ENCODE data around the gene HSDL2.

- TF ChIP-seq RARB (CRISPR knock-in tag; IDR thresholded peaks at IDR 0.05): no peak
- TF ChIP-seq POU6F1 (CRISPR knock-in tag; IDR thresholded peaks at IDR 0.05; ENCODE audit: borderline replicate concordance, low read depth): no peak
- no peak for TF ChIP-seq PPARA (CRISPR knock-in tag; IDR thresholded peaks at IDR 0.05; ENCODE audit: borderline replicate concordance)
- TF ChIP-seq TSHZ2 (CRISPR knock-in tag; IDR thresholded peaks at IDR 0.05): no peak
- TF ChIP-seq ZNF70 (CRISPR knock-in tag; IDR thresholded peaks at IDR 0.05): no peak
Observed at GRCh38 chr9:112434487-112434886, 54.6 kb downstream of the HSDL2 start.

Data from SK-N-SH treated with all-trans-retinoic acid at 6 μM for 48 hours (cell line).